H1 (cell line): ENCODE data around the gene E2F3. TPM values are rescaled to one million over a fixed set of nuclear protein-coding genes. Genes with fewer than 3 reads are reported as not detected.

Experiments
- CTCF ChIA-PET: fragments of 300-600 bp; sonication (Branson Sonifier 250); formaldehyde crosslinking; loops from one replicate; lab custom pipeline; 2021; ENCODE audit not compliant: partially characterized antibody; lab: Charles Lee
- POLR2A ChIA-PET: fragments of 300-600 bp; sonication (Branson Sonifier 250); formaldehyde crosslinking; loops from one replicate; lab custom pipeline; 2021; ENCODE audit warnings: inconsistent platforms; ENCODE audit not compliant: partially characterized antibody; lab: Charles Lee
- DNase-seq, 2 experiments: peaks; one replicate each; pipeline versions ENCODE4 v3.0.0 to v3.0.0-alpha.2; 2010 to 2022; ENCODE audit warnings: low spot score in 2 of 2, low read depth in 1 of 2, mixed read lengths in 1 of 2
- FAIRE-seq: peaks from 2 replicates; lab custom pipeline; 2011; peaks lifted over from hg19 to GRCh38; lab: Jason Lieb, UNC
- H2AFZ ChIP-seq: 2 replicates; pipeline ENCODE4 v1.8.1; 2012; ENCODE audit warnings: low read length, inconsistent platforms
- H2AK5ac ChIP-seq: 2 replicates; pipeline ENCODE4 v1.6.1; 2013; ENCODE audit warnings: low read depth, low read length
- H2BK120ac ChIP-seq: replicated peaks from 2 replicates; pipeline ENCODE3; 2013; ENCODE audit warnings: low read depth, low read length, inconsistent platforms
- H2BK12ac ChIP-seq: 2 replicates; pipeline ENCODE4 v1.6.1; 2013; ENCODE audit warnings: low read depth, low read length
- H2BK15ac ChIP-seq: 2 replicates; pipeline ENCODE4 v1.6.1; 2013; ENCODE audit warnings: low read length
- H2BK20ac ChIP-seq: 2 replicates; pipeline ENCODE4 v1.6.1; 2013; ENCODE audit warnings: low read length
- H2BK5ac ChIP-seq: 2 replicates; pipeline ENCODE4 v1.6.1; 2013; ENCODE audit warnings: low read depth, low read length
- H3K14ac ChIP-seq: 2 replicates; pipeline ENCODE4 v1.6.1; 2013; ENCODE audit warnings: inconsistent platforms; ENCODE audit not compliant: insufficient read length
- H3K18ac ChIP-seq: 2 replicates; pipeline ENCODE4 v1.6.1; 2013; ENCODE audit warnings: low read length; ENCODE audit errors: extremely low read depth
- H3K23ac ChIP-seq: 2 replicates; pipeline ENCODE4 v1.6.1; 2013; ENCODE audit warnings: inconsistent platforms; ENCODE audit not compliant: insufficient read length
- H3K23me2 ChIP-seq: 2 replicates; pipeline ENCODE4 v1.6.1; 2013; ENCODE audit warnings: low read depth, low read length
- H3K27ac ChIP-seq: 2 replicates; pipeline ENCODE4 v1.6.1; 2011; ENCODE audit warnings: low read depth, low read length, inconsistent platforms
- H3K27me3 ChIP-seq, 4 experiments: replicated peaks in 1 of 4; 1 replicate in 1 of 4; 2 replicates in 3 of 4; pipeline versions ENCODE4 v1.6.1 to v1.8.1; 2011 to 2013; ENCODE audit warnings: low read length in 3 of 4, mild to moderate bottlenecking in 3 of 4, inconsistent platforms in 2 of 4, mixed read lengths in 2 of 4, moderate library complexity in 1 of 4; ENCODE audit not compliant: control insufficient read depth in 3 of 4, insufficient read depth in 3 of 4; ENCODE audit errors: extremely low read depth in 1 of 4
- H3K36me3 ChIP-seq, 4 experiments: 2 replicates each; pipeline versions ENCODE4 v1.6.1 to v1.8.1; 2011 to 2013; ENCODE audit warnings: mild to moderate bottlenecking in 4 of 4, low read length in 3 of 4, moderate library complexity in 2 of 4, control low read depth in 1 of 4, inconsistent platforms in 1 of 4; ENCODE audit not compliant: insufficient read depth in 4 of 4, control insufficient read depth in 2 of 4
- H3K4ac ChIP-seq: replicated peaks from 2 replicates; pipeline ENCODE3; 2013; ENCODE audit warnings: low read length, low read depth, mixed read lengths, inconsistent platforms; ENCODE audit not compliant: insufficient read length
- H3K4me1 ChIP-seq, 4 experiments: replicated peaks in 1 of 4; 1 replicate in 1 of 4; 2 replicates in 3 of 4; pipeline versions ENCODE4 v1.6.1 to v1.8.1; 2011 to 2013; ENCODE audit warnings: low read length in 3 of 4, inconsistent platforms in 2 of 4, mixed read lengths in 1 of 4; ENCODE audit not compliant: insufficient read depth in 4 of 4, control insufficient read depth in 3 of 4
- H3K4me2 ChIP-seq, 2 experiments: 2 replicates each; pipeline versions ENCODE4 v1.6.1 to v1.8.1; 2011 to 2013; ENCODE audit warnings: low read depth in 2 of 2, low read length in 2 of 2, control low read depth in 1 of 2, inconsistent platforms in 1 of 2, mild to moderate bottlenecking in 1 of 2; ENCODE audit not compliant: insufficient read depth in 1 of 2
- H3K4me3 ChIP-seq, 4 experiments: fragments of 200-600, 300-600 bp in 1 of 4; sonication (generic), shearing (Covaris generic), sonication (Bioruptor Twin) in 1 of 4; 2 replicates each; pipeline versions ENCODE4 v1.5.1 to v1.8.1; 2011 to 2016; ENCODE audit warnings: low read length in 4 of 4, low read depth in 3 of 4, control low read depth in 2 of 4, inconsistent platforms in 2 of 4, mild to moderate bottlenecking in 2 of 4, mixed read lengths in 1 of 4, moderate library complexity in 1 of 4; ENCODE audit not compliant: insufficient read depth in 2 of 4; ENCODE audit errors: extremely low read depth in 1 of 4
- H3K56ac ChIP-seq: replicated peaks from 2 replicates; pipeline ENCODE3; 2013; ENCODE audit warnings: low read depth, mild to moderate bottlenecking, mixed read lengths, low read length, inconsistent platforms; ENCODE audit not compliant: insufficient read length
- H3K79me1 ChIP-seq: 2 replicates; pipeline ENCODE4 v1.6.1; 2013; ENCODE audit warnings: low read depth, low read length, control low read depth
- H3K79me2 ChIP-seq, 2 experiments: 2 replicates each; pipeline versions ENCODE4 v1.6.1 to v1.8.1; 2012 to 2013; ENCODE audit warnings: low read length in 2 of 2, mild to moderate bottlenecking in 2 of 2, inconsistent platforms in 1 of 2; ENCODE audit not compliant: insufficient read depth in 2 of 2, control insufficient read depth in 1 of 2
- H3K9ac ChIP-seq, 4 experiments: replicated peaks in 1 of 4; 1 replicate in 1 of 4; 2 replicates in 3 of 4; pipeline versions ENCODE4 v1.6.1 to v1.8.1; 2011 to 2013; ENCODE audit warnings: low read depth in 3 of 4, low read length in 3 of 4, control low read depth in 2 of 4, mild to moderate bottlenecking in 2 of 4, moderate library complexity in 2 of 4, inconsistent platforms in 1 of 4; ENCODE audit errors: extremely low read depth in 1 of 4
- H3K9me3 ChIP-seq, 2 experiments: 2 replicates each; pipeline versions ENCODE4 v1.6.1 to v1.8.1; 2012 to 2013; ENCODE audit warnings: mild to moderate bottlenecking in 2 of 2, moderate library complexity in 2 of 2, control low read depth in 1 of 2, inconsistent platforms in 1 of 2, low read depth in 1 of 2, low read length in 1 of 2, mixed read lengths in 1 of 2; ENCODE audit not compliant: insufficient read depth in 2 of 2
- H4K20me1 ChIP-seq, 2 experiments: replicated peaks in 1 of 2; 2 replicates each; pipeline versions ENCODE3 to v1.8.1; 2011 to 2013; ENCODE audit warnings: inconsistent platforms in 2 of 2, low read length in 2 of 2, mild to moderate bottlenecking in 1 of 2; ENCODE audit not compliant: insufficient read depth in 2 of 2, control insufficient read depth in 1 of 2
- H4K5ac ChIP-seq: 2 replicates; pipeline ENCODE4 v1.6.1; 2013; ENCODE audit warnings: low read length, low read depth, mixed read lengths, inconsistent platforms; ENCODE audit not compliant: insufficient read length
- H4K8ac ChIP-seq: 2 replicates; pipeline ENCODE4 v1.8.0; 2013; ENCODE audit warnings: mild to moderate bottlenecking, moderate library complexity, low read length, inconsistent platforms; ENCODE audit not compliant: insufficient read depth; ENCODE audit errors: extremely low read depth
- H4K91ac ChIP-seq: replicated peaks from 2 replicates; pipeline ENCODE3; 2013; ENCODE audit warnings: low read length, mixed read lengths, inconsistent platforms; ENCODE audit not compliant: insufficient read length
- CREB1 ChIP-seq: IDR thresholded peaks from 2 replicates; pipeline ENCODE4 v1.6.1; 2012; ENCODE audit warnings: inconsistent platforms
- CTBP2 ChIP-seq: IDR thresholded peaks from 2 replicates; pipeline ENCODE4 v1.7.0; 2011; ENCODE audit warnings: borderline replicate concordance, mild to moderate bottlenecking, moderate library complexity, mixed read lengths, low read length; ENCODE audit not compliant: insufficient read depth, insufficient read length
- EGR1 ChIP-seq: IDR thresholded peaks from 2 replicates; pipeline ENCODE4 v1.6.1; 2011; ENCODE audit warnings: low read depth, low read length, borderline replicate concordance
- EP300 ChIP-seq, 2 experiments: IDR thresholded peaks; 1 replicate in 1 of 2; 2 replicates in 1 of 2; pipeline ENCODE4 v1.6.1; 2011 to 2012; ENCODE audit warnings: low read depth in 2 of 2, low read length in 2 of 2, mild to moderate bottlenecking in 2 of 2, borderline replicate concordance in 1 of 2, inconsistent platforms in 1 of 2, moderate library complexity in 1 of 2
- POLR2A ChIP-seq, 2 experiments: IDR thresholded peaks; 1 replicate in 1 of 2; 2 replicates in 1 of 2; pipeline ENCODE4 v1.6.1; 2011; ENCODE audit warnings: low read depth in 2 of 2, low read length in 2 of 2, mild to moderate bottlenecking in 2 of 2; ENCODE audit errors: control extremely low read depth in 1 of 2
- RBBP5 ChIP-seq: IDR thresholded peaks from 2 replicates; pipeline ENCODE4 v1.7.1; 2012; ENCODE audit warnings: low read depth, mild to moderate bottlenecking, inconsistent platforms, low read length, moderate library complexity, borderline replicate concordance
- SIN3A ChIP-seq, 2 experiments: IDR thresholded peaks in 1 of 2; conservative IDR thresholded peaks in 1 of 2; 2 replicates each; pipeline ENCODE4 v1.6.1; 2011 to 2012; ENCODE audit warnings: low read length in 2 of 2, improper control_type of control experiment in 1 of 2, low read depth in 1 of 2, mild to moderate bottlenecking in 1 of 2
- TAF1 ChIP-seq: IDR thresholded peaks from 2 replicates; pipeline ENCODE4 v1.6.1; 2011; ENCODE audit warnings: mild to moderate bottlenecking, low read depth, low read length
- TBP ChIP-seq: IDR thresholded peaks from 2 replicates; pipeline ENCODE4 v1.6.1; 2011; ENCODE audit warnings: low read depth, low read length, improper control_type of control experiment
- WGBS, 2 experiments: shearing (Covaris generic) in 1 of 2; methylation state at CpG; one replicate each; pipeline versions ENCODE4 v1.1.6 to v1.1.7; 2013 to 2015; ENCODE audit warnings: low lambda C conversion rate in 2 of 2, mixed read lengths in 2 of 2, inconsistent platforms in 1 of 2, low coverage in 1 of 2, missing lambda C conversion rate in 1 of 2; ENCODE audit not compliant: insufficient replicate concordance in 2 of 2, insufficient coverage in 1 of 2, insufficient read length in 1 of 2; ENCODE audit errors: extremely low coverage in 1 of 2, missing lambda C conversion rate in 1 of 2; 5-methylcytosine and 5-hydroxymethylcytosine counted together
- polyA plus RNA-seq, 7 experiments: library from polyadenylated mRNA; depleted of rRNA in 3 of 7; stranded (reverse) in 5 of 7; unstranded in 2 of 7; fragments of >200 nt in 5 of 7; fragments of 200-250 nt in 2 of 7; gene quantifications; 1 replicate in 5 of 7; 2 replicates in 1 of 7; 4 replicates in 1 of 7; pipeline versions ENCODE4 v1.2.1 to v1.2.3, GENCODE V29; 2011 to 2013; ENCODE audit warnings: missing spikeins in 2 of 7, mixed read lengths in 2 of 7
- total RNA-seq: library from RNA; stranded (reverse); fragmentation: NEBNext Ultra II Directional; extraction: Animal tissue kit (Norgen Biotek cat#: 25700); gene quantifications from 2 replicates; pipeline ENCODE4 v1.2.1, GENCODE V29; 2021
- TF ChIP-seq, protein P1 (sequence below): IDR thresholded peaks from 2 replicates; pipeline ENCODE4 v1.6.1; 2012; ENCODE audit warnings: inconsistent platforms

Gene E2F3
- total and polyA plus RNA-seq, 2 of the 8 experiments (the other 6 are each of a cell fraction or from before 2014, with no cell fraction given): 14.9 to 42.2 TPM

DNA sequence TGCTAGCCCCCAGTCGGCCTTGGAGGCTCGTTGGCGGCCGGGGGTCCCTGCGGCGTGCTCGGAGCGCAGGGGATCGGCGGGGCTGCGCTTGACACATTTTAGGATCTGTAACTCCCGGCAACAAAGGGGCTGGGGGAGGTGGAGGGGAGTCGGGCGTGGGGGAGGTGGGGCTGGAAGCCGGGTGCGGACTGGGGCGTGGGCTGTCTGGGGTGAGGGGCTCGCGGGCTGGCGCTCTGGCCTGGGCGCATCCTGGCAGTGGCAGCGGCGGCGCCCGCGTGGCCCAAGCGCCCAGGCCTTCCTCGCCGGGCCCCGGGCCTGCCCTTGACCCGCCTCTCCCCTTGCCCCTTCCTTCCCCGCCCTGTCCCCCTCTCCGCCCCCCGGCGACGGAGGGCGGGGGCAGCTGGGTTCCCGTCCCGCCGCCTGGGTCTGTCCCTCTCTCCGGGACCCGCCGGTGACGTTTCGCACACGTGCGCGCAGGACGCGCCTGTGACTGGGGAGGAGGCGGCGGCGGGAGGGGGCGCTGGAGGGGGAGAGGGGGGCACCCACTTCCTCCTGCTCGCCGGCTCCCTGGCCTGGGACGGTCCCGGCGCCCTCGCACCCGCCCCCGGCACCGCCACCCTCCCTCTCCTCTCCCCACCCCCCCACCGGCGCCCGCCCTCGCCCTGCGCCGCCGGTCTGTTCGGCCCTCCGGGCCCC lies 1.5 kb downstream of the E2F3 start:
- Histone ChIP-seq H2BK20ac (no peak overlapping the region), H3K4me1 (peaks cover 0 to 5% (median 2%) of the 10 kb centered on the region in 4 experiments; a peak in 3 of 7 replicates), H3K23ac (no peak overlapping the region), H2AFZ (no peak overlapping the region), H3K27ac (peak overlapping the region; percentile 93), H3K4me3 (peak overlapping the region; percentile 62 to 88 (median 86)), H3K27me3 (no peaks in the 10 kb centered on the region; a peak in 1 of 7 replicates), H2AK5ac (no peak overlapping the region), H3K79me1 (peaks cover 5% of the 10 kb centered on the region; the same call in 1 of the 2 replicates), H3K79me2 (peaks cover 18 to 48% of the 10 kb centered on the region in 2 experiments), H3K14ac (no peak overlapping the region), H3K9ac (peak overlapping the region; percentile 93 to 100 (median 96)), H3K23me2 (peaks cover 8% of the 10 kb centered on the region), H3K36me3 (peaks cover 4 to 17% (median 9%) of the 10 kb centered on the region in 4 experiments; a peak in 5 of 8 replicates), H2BK15ac (no peak overlapping the region), H3K4ac (no peak overlapping the region), H3K56ac (no peak overlapping the region), H4K91ac (no peak overlapping the region), H3K18ac (peak overlapping the region; percentile 85; the same call in 1 of the 2 replicates), H2BK12ac (no peak overlapping the region), H3K4me2 (peak overlapping the region; percentile 59 to 92), H2BK5ac (peak overlapping the region; percentile 82), H4K5ac (peak overlapping the region; percentile 72), H4K8ac (peak overlapping the region; percentile 98; the same call in 1 of the 2 replicates), H2BK120ac (no peak overlapping the region), H3K9me3 (no peaks in the 10 kb centered on the region), H4K20me1 (peaks cover 8 to 16% of the 10 kb centered on the region in 2 experiments)
- FAIRE-seq: no peak
- no CpG with 5 or more reads among the region's 72 CpGs for WGBS, 2 experiments
- DNase-seq: peak; percentile 64 to 89
- CTCF ChIA-PET: interaction anchor here (0.6 to 2.8 kb wide), 5 partner anchors 11 to 124 kb away, joined by 3 to 13 read pairs (median 4); no protein-coding TSS in a partner anchor
- POLR2A ChIA-PET: interaction anchor here (0.6 to 3.7 kb wide), 30 partner anchors 10 to 474 kb away, joined by 3 to 39 read pairs (median 4); partner anchors contain the start of genes CDKAL1 and MBOAT1
- TF ChIP-seq POLR2A (IDR thresholded peaks at IDR 0.05; ENCODE audit: control extremely low read depth in 1 of 2, low read depth in 2 of 2, low read length in 2 of 2): peak in 1 of 2 experiments; percentile 29; a peak in 1 of 3 replicates
- 0 out of 2 replicates have a peak, but pooled peaks have one; percentile 9 for TF ChIP-seq RBBP5
- 0 out of 3 replicates have a peak, but pooled peaks of 1 of the 2 experiments have one; percentile 8 for TF ChIP-seq EP300 (IDR thresholded peaks at IDR 0.05; ENCODE audit: borderline replicate concordance in 1 of 2, low read depth in 2 of 2, low read length in 2 of 2)
- TF ChIP-seq EGR1: 0 out of 2 replicates have a peak, but pooled peaks have one; percentile 7
- peak; percentile 83 for TF ChIP-seq CREB1
- TF ChIP-seq CTBP2: no peak
- peak; percentile 21; the same call in 1 of the 2 replicates for TF ChIP-seq TBP
- TF ChIP-seq, protein P1, sequence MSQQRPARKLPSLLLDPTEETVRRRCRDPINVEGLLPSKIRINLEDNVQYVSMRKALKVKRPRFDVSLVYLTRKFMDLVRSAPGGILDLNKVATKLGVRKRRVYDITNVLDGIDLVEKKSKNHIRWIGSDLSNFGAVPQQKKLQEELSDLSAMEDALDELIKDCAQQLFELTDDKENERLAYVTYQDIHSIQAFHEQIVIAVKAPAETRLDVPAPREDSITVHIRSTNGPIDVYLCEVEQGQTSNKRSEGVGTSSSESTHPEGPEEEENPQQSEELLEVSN: no peak
- peak; percentile 39; the same call in 1 of the 2 replicates for TF ChIP-seq TAF1
- peak; percentile 52 to 81; a peak in 2 of 4 replicates for TF ChIP-seq SIN3A (conservative IDR thresholded peaks at IDR 0.05 in 1 of 2, IDR thresholded peaks at IDR 0.05 in 1 of 2; ENCODE audit: low read depth in 1 of 2, low read length in 2 of 2)
